OCI-LY3 (cell line): ENCODE results near the gene LRBA.

Experiments
- H2AFZ ChIP-seq: fragments of 200-600, 300-600 bp; shearing (Covaris generic); 2 replicates; pipeline ENCODE4 v1.6.0; 2014; ENCODE audit warnings: antibody characterized with exemption, low read depth, low read length
- H3K27ac ChIP-seq: fragments of 200-600, 300-600 bp; sonication (generic); 2 replicates; pipeline ENCODE4 v1.5.1; 2014; ENCODE audit warnings: mild to moderate bottlenecking, low read length, moderate library complexity, mixed read lengths
- H3K27me3 ChIP-seq: fragments of 200-600, 300-600 bp; sonication (generic); 2 replicates; pipeline ENCODE4 v1.6.1; 2014; ENCODE audit warnings: low read depth, low read length, mixed read lengths
- H3K36me3 ChIP-seq: fragments of 200-600, 300-600 bp; sonication (generic); replicated peaks from 2 replicates; pipeline ENCODE3; 2014; ENCODE audit warnings: low read depth, low read length, mixed read lengths
- H3K4me1 ChIP-seq: fragments of 300-600, 200-600 bp; sonication (generic); 2 replicates; pipeline ENCODE4 v1.6.1; 2014; ENCODE audit warnings: low read length, mixed read lengths
- H3K4me2 ChIP-seq: fragments of 200-600, 300-600 bp; sonication (generic); 2 replicates; pipeline ENCODE4 v1.6.1; 2014; ENCODE audit warnings: low read length, mixed read lengths
- H3K4me3 ChIP-seq: fragments of 300-600, 200-600 bp; sonication (generic); 2 replicates; pipeline ENCODE4 v1.5.1; 2014; ENCODE audit warnings: antibody characterized with exemption, mild to moderate bottlenecking, low read length, moderate library complexity
- H3K79me2 ChIP-seq: fragments of 300-600, 200-600 bp; shearing (Covaris generic); 2 replicates; pipeline ENCODE4 v1.6.1; 2014; ENCODE audit warnings: mild to moderate bottlenecking, low read length, mixed read lengths
- H3K9ac ChIP-seq: fragments of 300-600, 200-600 bp; shearing (Covaris generic); 2 replicates; pipeline ENCODE4 v1.6.0; 2014; ENCODE audit warnings: mild to moderate bottlenecking, low read length, moderate library complexity
- H3K9me3 ChIP-seq: fragments of 200-600, 300-600 bp; shearing (Covaris generic); 2 replicates; pipeline ENCODE4 v1.6.1; 2014; ENCODE audit warnings: low read length, mixed read lengths; ENCODE audit not compliant: insufficient read depth
- H4K20me1 ChIP-seq: fragments of 200-600, 300-600 bp; sonication (generic); 2 replicates; pipeline ENCODE4 v1.6.1; 2016; ENCODE audit warnings: low read length, mixed read lengths; ENCODE audit not compliant: insufficient read depth
- CTCF ChIP-seq: fragments of 200-600, 300-600 bp; sonication (generic); IDR thresholded peaks from 2 replicates; pipeline ENCODE4 v1.5.1; 2014; ENCODE audit warnings: antibody characterized with exemption, low read length, low read depth
- EZH2phosphoT487 ChIP-seq: fragments of 200-600 bp; shearing (Covaris generic); IDR thresholded peaks from 2 replicates; pipeline ENCODE4 v1.6.1; 2018; ENCODE audit warnings: antibody characterized with exemption, mixed run types, low read depth

The LRBA gene

GRCh38 chr4:150987204-150987603, 27.9 kb downstream of the LRBA start:
- no peak overlapping the region for H3K4me3 ChIP-seq
- H4K20me1 ChIP-seq, result peaks cover 4% of the 10 kb centered on the region; the same call in 1 of the 2 replicates
- no peaks in the 10 kb centered on the region for H3K36me3 ChIP-seq
- no peak overlapping the region for H3K4me2 ChIP-seq
- H2AFZ ChIP-seq, result no peak overlapping the region
- H3K27me3 ChIP-seq, result no peaks in the 10 kb centered on the region
- TF ChIP-seq CTCF (no peak), EZH2phosphoT487 (no peak)
- peaks cover 8% of the 10 kb centered on the region for H3K79me2 ChIP-seq
- H3K4me1 ChIP-seq, result no peaks in the 10 kb centered on the region
- H3K27ac ChIP-seq, result no peak overlapping the region
- no peak overlapping the region for H3K9ac ChIP-seq
- no peaks in the 10 kb centered on the region for H3K9me3 ChIP-seq

DNA sequence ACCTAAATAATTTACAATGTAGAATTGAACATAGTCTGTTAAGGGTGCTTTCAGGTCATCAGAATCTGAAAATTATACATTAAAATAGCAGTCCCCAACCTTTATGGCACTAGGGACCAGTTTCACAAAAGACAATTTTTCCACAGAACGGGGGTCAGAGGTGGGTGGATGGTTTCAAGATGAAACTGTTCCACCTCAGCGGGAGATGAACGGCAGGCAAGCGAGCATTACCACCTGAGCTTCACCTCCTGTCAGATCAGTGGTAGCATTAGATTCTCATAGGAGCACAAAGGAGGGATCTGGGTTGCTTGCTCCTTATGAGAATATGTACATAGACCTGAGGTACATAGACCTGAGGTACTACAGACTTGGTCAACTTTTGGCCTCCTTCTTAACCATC, 29.0 kb downstream of the LRBA start:
- H3K4me1 ChIP-seq, result no peaks in the 10 kb centered on the region
- no peaks in the 10 kb centered on the region for H3K9me3 ChIP-seq
- no peak overlapping the region for H3K27ac ChIP-seq
- H3K79me2 ChIP-seq, result peaks cover 8% of the 10 kb centered on the region
- peaks cover 4% of the 10 kb centered on the region; the same call in 1 of the 2 replicates for H4K20me1 ChIP-seq
- TF ChIP-seq CTCF (no peak), EZH2phosphoT487 (no peak)
- no peak overlapping the region for H3K9ac ChIP-seq
- no peaks in the 10 kb centered on the region for H3K27me3 ChIP-seq
- H2AFZ ChIP-seq, result no peak overlapping the region
- no peaks in the 10 kb centered on the region for H3K36me3 ChIP-seq
- no peak overlapping the region for H3K4me3 ChIP-seq
- no peak overlapping the region for H3K4me2 ChIP-seq

- no peaks in the 10 kb centered on the region for H3K9me3 ChIP-seq
- no peak for TF ChIP-seq EZH2phosphoT487
- no peak for TF ChIP-seq CTCF
- peaks cover 4% of the 10 kb centered on the region; the same call in 1 of the 2 replicates for H4K20me1 ChIP-seq
- peaks cover 11% of the 10 kb centered on the region for H3K79me2 ChIP-seq
- H3K4me1 ChIP-seq, result no peaks in the 10 kb centered on the region
- no peak overlapping the region for H3K9ac ChIP-seq
- no peak overlapping the region for H3K4me3 ChIP-seq
- H3K4me2 ChIP-seq, result no peak overlapping the region
- no peaks in the 10 kb centered on the region for H3K36me3 ChIP-seq
- no peak overlapping the region for H3K27ac ChIP-seq
- H2AFZ ChIP-seq, result no peak overlapping the region
- no peaks in the 10 kb centered on the region for H3K27me3 ChIP-seq
Observed at GRCh38 chr4:150983851-150984250, 31.2 kb downstream of the LRBA start.

- Histone ChIP-seq H3K79me2 (peaks cover 18% of the 10 kb centered on the region), H3K4me3 (no peak overlapping the region), H3K27ac (no peak overlapping the region), H2AFZ (no peak overlapping the region), H3K4me2 (no peak overlapping the region), H3K36me3 (no peaks in the 10 kb centered on the region), H3K27me3 (no peaks in the 10 kb centered on the region), H3K4me1 (no peaks in the 10 kb centered on the region), H3K9ac (no peak overlapping the region), H4K20me1 (peaks cover 4% of the 10 kb centered on the region; the same call in 1 of the 2 replicates), H3K9me3 (no peaks in the 10 kb centered on the region)
- TF ChIP-seq CTCF, result no peak
Observed at GRCh38 chr4:150982557-150983233, 32.4 kb downstream of the LRBA start.
